ENCODE measurements around the gene SEMA3B.
"Not testable (repeated sequence)": the region's sequence is repeated elsewhere in the genome, so short reads cannot be mapped to it uniquely, and the experiment has no call there.

SEMA3B gene

DNA sequence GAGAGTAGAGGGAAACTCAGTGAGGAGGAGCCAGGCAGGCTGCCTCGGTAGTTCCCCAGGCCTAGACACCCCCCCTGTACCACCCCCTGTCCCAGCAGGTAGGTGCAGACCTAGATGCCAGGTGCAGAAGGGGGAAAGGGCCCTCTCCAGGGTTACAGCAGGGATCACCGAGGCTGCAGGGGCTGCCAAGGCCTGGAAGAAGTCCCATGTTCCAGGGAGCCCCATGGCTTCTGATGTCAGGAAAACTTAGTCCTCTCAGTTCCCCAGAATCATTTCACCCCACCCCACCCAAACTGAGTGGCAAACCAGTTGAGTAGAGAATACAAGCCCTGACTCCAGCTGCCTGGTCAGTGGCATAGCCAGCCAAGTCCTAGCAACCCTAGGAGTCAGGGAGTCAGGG is 7.4 kb upstream of the SEMA3B start:
- H3K4me3 ChIP-seq (ENCODE audit: low read depth, low read length), result no peak overlapping the region
- TF ChIP-seq, protein P1, sequence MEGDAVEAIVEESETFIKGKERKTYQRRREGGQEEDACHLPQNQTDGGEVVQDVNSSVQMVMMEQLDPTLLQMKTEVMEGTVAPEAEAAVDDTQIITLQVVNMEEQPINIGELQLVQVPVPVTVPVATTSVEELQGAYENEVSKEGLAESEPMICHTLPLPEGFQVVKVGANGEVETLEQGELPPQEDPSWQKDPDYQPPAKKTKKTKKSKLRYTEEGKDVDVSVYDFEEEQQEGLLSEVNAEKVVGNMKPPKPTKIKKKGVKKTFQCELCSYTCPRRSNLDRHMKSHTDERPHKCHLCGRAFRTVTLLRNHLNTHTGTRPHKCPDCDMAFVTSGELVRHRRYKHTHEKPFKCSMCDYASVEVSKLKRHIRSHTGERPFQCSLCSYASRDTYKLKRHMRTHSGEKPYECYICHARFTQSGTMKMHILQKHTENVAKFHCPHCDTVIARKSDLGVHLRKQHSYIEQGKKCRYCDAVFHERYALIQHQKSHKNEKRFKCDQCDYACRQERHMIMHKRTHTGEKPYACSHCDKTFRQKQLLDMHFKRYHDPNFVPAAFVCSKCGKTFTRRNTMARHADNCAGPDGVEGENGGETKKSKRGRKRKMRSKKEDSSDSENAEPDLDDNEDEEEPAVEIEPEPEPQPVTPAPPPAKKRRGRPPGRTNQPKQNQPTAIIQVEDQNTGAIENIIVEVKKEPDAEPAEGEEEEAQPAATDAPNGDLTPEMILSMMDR (IDR thresholded peaks at IDR 0.05; ENCODE audit: insufficient read depth, low read depth, low read length, missing control alignments), result no peak
- DNase-seq (ENCODE audit: low read depth), result no peak

DNA sequence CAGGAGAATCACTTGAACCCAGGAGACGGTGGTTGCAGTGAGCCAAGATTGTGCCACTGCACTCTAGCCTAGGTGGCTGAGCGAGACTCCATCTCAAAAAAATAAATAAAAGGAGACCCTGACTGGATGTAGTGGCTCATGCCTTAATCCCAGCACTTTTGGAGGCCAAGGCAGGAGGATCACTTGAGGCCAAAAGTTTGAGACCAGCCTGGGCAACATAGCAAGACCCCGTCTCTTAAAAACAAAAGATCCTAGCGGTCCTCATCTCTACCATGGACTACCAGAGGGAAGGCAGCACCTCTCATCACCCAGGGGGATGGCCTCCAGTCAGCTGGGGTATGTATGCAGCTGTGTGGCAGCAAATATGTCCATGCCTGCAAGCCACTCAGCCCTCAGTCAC is 6.7 kb upstream of the SEMA3B start:
- not testable (repeated sequence) for DNase-seq (ENCODE audit: low read depth)

DNA sequence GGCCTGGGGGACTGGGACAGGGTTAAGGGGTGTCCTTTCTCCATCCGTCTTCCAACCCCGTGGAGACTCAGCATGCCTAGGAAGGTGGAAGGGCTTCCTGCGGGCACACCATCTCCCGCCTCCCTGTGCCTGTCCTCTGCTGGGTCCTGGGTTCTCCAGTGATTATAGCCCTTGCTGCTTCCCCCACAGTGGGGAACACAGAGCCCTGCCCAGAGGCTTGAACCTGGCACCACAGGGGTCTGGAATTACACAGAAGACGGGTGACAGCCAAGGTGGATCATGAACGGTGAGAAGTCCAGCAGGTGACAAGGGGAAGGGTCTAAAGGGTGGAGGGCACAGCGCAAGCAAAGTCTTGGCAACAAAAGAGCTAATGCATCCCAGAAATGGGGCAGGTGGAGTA is 6.2 kb upstream of the SEMA3B start:
- no peak overlapping the region for H3K4me3 ChIP-seq (ENCODE audit: low read depth, low read length)
- no peak for DNase-seq (ENCODE audit: low read depth)
- TF ChIP-seq, protein P1 (IDR thresholded peaks at IDR 0.05; ENCODE audit: insufficient read depth, low read depth, low read length, missing control alignments), result no peak

More for the DNA sequence above, 6.7 kb upstream of the SEMA3B start:
- not testable (repeated sequence) for H3K4me3 ChIP-seq (ENCODE audit: low read depth, low read length)

DNA sequence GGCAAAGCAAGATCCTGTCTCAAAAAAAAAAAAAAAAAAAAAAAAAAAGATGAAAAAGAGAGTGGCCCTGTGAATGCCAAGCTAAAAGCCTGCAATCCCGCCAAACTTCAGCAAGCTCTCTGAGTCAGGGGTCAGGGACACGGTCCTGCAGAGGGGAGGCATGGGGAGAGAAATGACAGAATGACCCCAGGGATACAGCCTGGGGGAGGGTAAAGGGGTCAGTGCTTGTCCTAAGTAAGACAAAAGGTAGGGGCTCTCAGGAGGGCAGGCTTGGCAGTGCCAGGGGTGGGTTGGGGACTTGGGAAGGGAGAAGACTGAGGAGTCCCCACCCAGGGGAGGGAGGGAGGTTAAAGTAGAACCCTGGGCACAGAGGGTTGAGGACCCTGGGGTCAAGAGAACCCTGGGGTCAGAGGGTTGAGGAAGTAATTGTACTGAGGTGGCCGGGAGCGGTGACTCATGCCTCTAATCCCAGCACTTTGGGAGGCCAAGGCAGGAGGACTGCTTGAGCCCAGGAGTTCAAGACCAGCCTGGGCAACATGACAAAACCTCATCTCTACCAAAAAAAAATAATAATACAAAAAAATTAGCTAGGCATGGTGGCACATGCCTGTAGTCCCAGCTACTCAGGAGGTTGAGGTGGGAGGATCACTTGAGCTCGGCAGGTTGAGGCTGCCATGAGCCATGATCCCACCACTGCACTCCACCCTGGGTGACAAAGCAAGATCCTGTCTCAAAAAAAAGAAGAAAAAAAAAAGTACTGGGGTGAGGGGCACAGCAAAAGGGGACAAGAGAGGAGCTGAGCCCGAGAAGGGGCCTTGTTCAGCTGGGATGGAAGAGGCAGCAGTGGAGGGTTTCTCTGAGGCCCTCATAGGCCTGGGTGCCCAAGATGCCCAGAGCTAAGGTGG is 5.2 kb upstream of the SEMA3B start:
- DNase-seq (ENCODE audit: low read depth), result no peak
- H3K4me3 ChIP-seq (ENCODE audit: low read depth, low read length), result no peak overlapping the region

DNA sequence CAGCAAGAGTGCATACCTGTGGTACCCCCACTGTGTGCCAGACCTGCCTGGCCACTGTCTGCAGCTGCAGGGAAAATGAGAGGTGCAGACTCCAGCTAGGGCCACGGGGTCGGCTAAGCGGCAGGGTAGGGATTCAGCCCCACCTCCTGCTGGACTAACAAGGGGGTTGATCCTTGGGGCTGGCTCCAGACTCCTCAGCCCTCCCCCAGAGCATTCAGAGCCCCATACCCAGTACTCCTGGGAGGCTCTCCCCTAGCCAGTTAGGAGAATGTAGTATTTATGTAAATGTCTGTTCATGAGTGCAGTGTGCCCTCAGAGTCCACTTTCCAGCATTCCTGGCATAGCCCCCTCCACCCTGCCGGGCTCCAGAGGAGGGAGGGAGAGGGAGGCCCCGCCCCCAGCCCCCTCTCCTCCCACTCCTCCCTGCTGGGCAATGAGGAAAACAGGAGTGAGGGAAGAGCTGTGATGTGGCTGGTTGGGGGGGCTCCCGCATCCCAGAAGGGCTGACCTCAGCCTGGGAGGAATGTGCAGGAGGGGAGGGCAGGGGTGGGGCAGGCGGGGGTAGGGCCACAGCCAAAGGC is 4.5 kb upstream of the SEMA3B start:
- H3K4me3 ChIP-seq (ENCODE audit: low read depth, low read length), result no peak overlapping the region
- TF ChIP-seq, protein P1 (IDR thresholded peaks at IDR 0.05; ENCODE audit: insufficient read depth, low read depth, low read length, missing control alignments), result no peak
- no peak for DNase-seq (ENCODE audit: low read depth)

More for the DNA sequence above, 5.2 kb upstream of the SEMA3B start:
- TF ChIP-seq, protein P1 (IDR thresholded peaks at IDR 0.05; ENCODE audit: insufficient read depth, low read depth, low read length, missing control alignments), result no peak

DNA sequence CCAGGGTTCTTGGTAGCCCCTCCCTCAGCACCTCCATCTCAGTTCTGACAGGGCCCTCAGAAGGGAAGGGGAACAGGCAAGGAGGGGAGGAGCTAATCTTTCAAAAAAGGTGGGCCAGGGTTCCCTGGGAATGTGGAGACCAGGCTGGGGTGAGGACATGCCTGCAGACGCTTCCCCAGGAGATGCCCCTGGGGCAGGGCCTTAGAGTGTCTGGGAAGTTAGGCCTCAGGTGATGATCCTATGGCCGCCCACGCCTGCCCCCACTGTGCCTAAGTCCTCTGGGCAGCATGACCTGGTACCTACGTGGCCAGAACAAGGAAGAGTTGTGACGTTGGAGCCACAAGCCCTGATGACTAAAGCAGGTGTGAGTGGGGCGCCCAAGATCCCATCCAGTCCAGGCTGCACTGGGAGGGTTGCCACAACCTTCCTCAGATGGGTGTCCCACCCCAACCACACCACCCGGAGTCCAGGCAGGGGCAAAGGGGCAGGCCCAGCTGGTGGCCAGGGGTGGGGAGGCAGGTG is 3.9 kb upstream of the SEMA3B start:
- no peak for DNase-seq (ENCODE audit: low read depth)
- TF ChIP-seq, protein P1 (IDR thresholded peaks at IDR 0.05; ENCODE audit: insufficient read depth, low read depth, low read length, missing control alignments), result no peak
- no peak overlapping the region for H3K4me3 ChIP-seq (ENCODE audit: low read depth, low read length)

DNA sequence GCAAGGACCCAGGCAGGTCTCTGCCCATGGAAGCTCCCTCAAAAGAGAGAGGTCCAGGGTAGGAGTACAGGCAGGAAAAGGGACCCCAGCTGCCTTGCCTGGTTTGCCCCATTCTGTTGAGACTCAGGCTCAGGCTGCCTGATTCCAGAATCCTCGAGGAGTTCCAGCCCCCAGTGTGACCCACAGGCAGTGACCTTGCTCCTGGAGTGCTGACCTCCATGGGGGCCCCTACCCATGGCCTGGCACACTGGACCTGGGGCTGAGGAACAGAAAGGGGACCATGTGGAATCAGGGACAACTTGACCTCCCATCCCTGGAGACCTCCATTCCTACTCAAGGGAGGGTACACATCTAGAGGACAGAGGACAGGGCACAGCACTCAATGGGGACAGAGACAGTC is 3.4 kb upstream of the SEMA3B start:
- TF ChIP-seq, protein P1 (IDR thresholded peaks at IDR 0.05; ENCODE audit: insufficient read depth, low read depth, low read length, missing control alignments), result no peak
- no peak for DNase-seq (ENCODE audit: low read depth)
- H3K4me3 ChIP-seq (ENCODE audit: low read depth, low read length), result no peak overlapping the region

Data from GM12865 (cell line).